ENCODE results near the gene ALS2CL.

Gene ALS2CL

GRCh38 chr3:46716461-46717441 lies 23.3 kb upstream of the ALS2CL start:
- no peak for DNase-seq

- DNase-seq, result no peak
Observed at GRCh38 chr3:46715507-46716175, 22.2 kb upstream of the ALS2CL start.

GRCh38 chr3:46714728-46715506 lies 21.4 kb upstream of the ALS2CL start:
- no peak for DNase-seq

- no peak for DNase-seq
Observed at GRCh38 chr3:46713898-46714552, 20.5 kb upstream of the ALS2CL start.

GRCh38 chr3:46713050-46713897 lies 19.8 kb upstream of the ALS2CL start:
- DNase-seq, result no peak

- DNase-seq, result no peak
Observed at GRCh38 chr3:46712191-46713049, 18.9 kb upstream of the ALS2CL start.

- no peak for DNase-seq
Observed at GRCh38 chr3:46711760-46712159, 18.3 kb upstream of the ALS2CL start.

- DNase-seq, result no peak
Observed at GRCh38 chr3:46711305-46711704, 17.8 kb upstream of the ALS2CL start.

- DNase-seq, result no peak
Observed at GRCh38 chr3:46710671-46711295, 17.3 kb upstream of the ALS2CL start.

- no peak for DNase-seq
Observed at GRCh38 chr3:46710229-46710628, 16.8 kb upstream of the ALS2CL start.

- no peak for DNase-seq
Observed at GRCh38 chr3:46709721-46710120, 16.2 kb upstream of the ALS2CL start.

- no peak for DNase-seq
Observed at GRCh38 chr3:46709157-46709654, 15.7 kb upstream of the ALS2CL start.

GRCh38 chr3:46708401-46709156 lies 15.1 kb upstream of the ALS2CL start:
- no peak for DNase-seq

GRCh38 chr3:46707601-46708011 lies 14.1 kb upstream of the ALS2CL start:
- no peak for DNase-seq

- DNase-seq, result no peak
Observed at GRCh38 chr3:46706771-46707582, 13.5 kb upstream of the ALS2CL start.

GRCh38 chr3:46705751-46706552 lies 12.5 kb upstream of the ALS2CL start:
- no peak for DNase-seq

Measured in hypothalamus (tissue), 51 donors.